Adrenal gland (tissue), 12 donors: ENCODE data around the gene ACSS3. TPM values are rescaled to one million over a fixed set of nuclear protein-coding genes. Genes with fewer than 3 reads are reported as not detected.

ENCODE experiments used
- DNase-seq, 7 donors: peaks; one replicate each; pipeline ENCODE4 v3.0.0-alpha.2; 2019 to 2020
- H3K27ac ChIP-seq, 5 donors: fragments of 200-600 bp; sonication (generic) in 4 of 5; 1 replicate in 3 of 5; 2 replicates in 2 of 5; pipeline versions ENCODE4 v1.5.1 to v1.8.0; 2016 to 2020; ENCODE audit warnings: mild to moderate bottlenecking in 1 of 5
- H3K27me3 ChIP-seq: fragments of 200-600 bp; 2 replicates; pipeline ENCODE4 v1.8.0; 2021
- H3K36me3 ChIP-seq, 2 donors: fragments of 200-600 bp; replicated peaks in 1 of 2; 1 replicate in 1 of 2; 2 replicates in 1 of 2; pipeline versions ENCODE4 v1.5.1 to v1.8.0; 2018 to 2022
- H3K4me1 ChIP-seq, 2 donors: fragments of 200-600 bp; replicated peaks in 1 of 2; 1 replicate in 1 of 2; 2 replicates in 1 of 2; pipeline versions ENCODE4 v1.5.1 to v1.8.0; 2018 to 2021
- H3K4me3 ChIP-seq, 4 donors: fragments of 200-600 bp; sonication (generic) in 3 of 4; one replicate each; pipeline ENCODE4 v1.5.1; 2016 to 2018
- H3K9me3 ChIP-seq, 3 donors: fragments of 200-600 bp; sonication (generic) in 1 of 3; replicated peaks in 1 of 3; 1 replicate in 2 of 3; 2 replicates in 1 of 3; pipeline versions ENCODE4 v1.5.1 to v1.8.0; 2016 to 2021
- CTCF ChIP-seq, 6 experiments: fragments of 450-650 bp in 4 of 6; fragments of 200-600 bp in 2 of 6; sonication (generic) in 1 of 6; IDR thresholded peaks; 1 replicate in 5 of 6; 2 replicates in 1 of 6; pipeline versions ENCODE4 v1.5.1 to v1.8.0; 2016 to 2021; ENCODE audit warnings: antibody characterized with exemption in 6 of 6, mild to moderate bottlenecking in 2 of 6, moderate library complexity in 1 of 6
- POLR2A ChIP-seq, 2 donors: fragments of 450-650 bp; IDR thresholded peaks; one replicate each; pipeline ENCODE4 v1.6.1; 2017; ENCODE audit warnings: antibody characterized with exemption in 2 of 2, mild to moderate bottlenecking in 2 of 2, moderate library complexity in 1 of 2
- WGBS, 4 donors: extraction: QIAGEN DNeasy Blood & Tissue Kit in 2 of 4; methylation state at CpG; one replicate each; pipeline versions ENCODE4 v1.1.5 to v1.1.7; 2013 to 2017; 5-methylcytosine and 5-hydroxymethylcytosine counted together
- intact Hi-C, 2 donors: fragments of 100-400 bp; cut with DNase I; formaldehyde crosslinking; loops; one replicate each; pipeline versions ENCODE4 v1.14.1 to v1.15.0; 2022 to 2023
- polyA plus RNA-seq, 3 donors: library from polyadenylated mRNA; stranded (reverse); fragments of 200-250 nt in 2 of 3; fragments of 350-450 nt in 1 of 3; fragmentation: Illumina TruSeq in 1 of 3; extraction: RNeasy Lipid Tissue Mini Kit (QIAGEN cat#74804) in 1 of 3; gene quantifications; one replicate each; pipeline ENCODE4 v1.2.3, GENCODE V29; 2013 to 2014
- total RNA-seq, 9 donors: library from RNA; depleted of rRNA in 4 of 9; stranded (reverse); fragments of >200 nt in 4 of 9; fragments of 120-200 nt in 1 of 9; fragmentation: NEBNext Ultra II Directional in 1 of 9; extraction: Animal tissue kit (Norgen Biotek cat#: 25700) in 1 of 9; gene quantifications; one replicate each; pipeline versions ENCODE4 v1.1.0 to v1.2.4, GENCODE V29; 2013 to 2023
- donor health status: healthy with polysubstance abuse.
- donor health status: Bipolar disorder and iron deficiency.
- donor health status: DM: yes; HTN: yes; CAD: no.
- donor health status: DM: no; HTN: no; CAD: no.
- donor health status: DM: no; HTN: no; CAD: no.
- donor health status: DM: yes; HTN: yes; CAD: no.

Gene ACSS3
- total and polyA plus RNA-seq, 12 donors = 5.3 to 90.0 (median 36.1) TPM

GRCh38 chr12:81086342-81086741 lies 8.5 kb downstream of the ACSS3 start:
- peaks cover 32 to 37% of the 10 kb centered on the region in 2 donors for H3K4me1 ChIP-seq
- H3K4me3 ChIP-seq = no peak overlapping the region
- intact Hi-C loops = no loop called here
- TF ChIP-seq POLR2A (IDR thresholded peaks at IDR 0.05) (no peak), CTCF (IDR thresholded peaks at IDR 0.05) (no peak)
- peak in 5 of 7 donors; percentile 23 to 70 (median 37) for DNase-seq
- WGBS, 4 donors = 51 to 62% (median 55%) methylated on average over 4 of the region's 4 CpGs
- H3K27ac ChIP-seq = peak overlapping the region in 4 of 5 donors; percentile 14 to 48 (median 25)
- H3K36me3 ChIP-seq = no peaks in the 10 kb centered on the region
- no peaks in the 10 kb centered on the region for H3K27me3 ChIP-seq
- H3K9me3 ChIP-seq = no peaks in the 10 kb centered on the region

GRCh38 chr12:81088221-81088620 lies 10.3 kb downstream of the ACSS3 start:
- no peak for TF ChIP-seq POLR2A (IDR thresholded peaks at IDR 0.05)
- H3K36me3 ChIP-seq = no peaks in the 10 kb centered on the region
- H3K4me1 ChIP-seq = peaks cover 32 to 36% of the 10 kb centered on the region in 2 donors
- H3K4me3 ChIP-seq = no peak overlapping the region
- DNase-seq = no peak
- intact Hi-C loops = no loop called here
- no peaks in the 10 kb centered on the region for H3K9me3 ChIP-seq
- H3K27me3 ChIP-seq = no peaks in the 10 kb centered on the region
- no peak overlapping the region for H3K27ac ChIP-seq
- 94 to 95% (median 95%) methylated on average over 4 of the region's 4 CpGs for WGBS, 4 donors

- no peak overlapping the region for H3K27ac ChIP-seq
- intact Hi-C loops = no loop called here
- 57 to 75% (median 64%) methylated on average over 1 of the region's 1 CpG for WGBS, 4 donors
Measured at GRCh38 chr12:81089412-81089811, 11.5 kb downstream of the ACSS3 start.

GRCh38 chr12:81092053-81092452 lies 14.2 kb downstream of the ACSS3 start:
- H3K27ac ChIP-seq = no peak overlapping the region
- TF ChIP-seq POLR2A (IDR thresholded peaks at IDR 0.05) = no peak
- TF ChIP-seq CTCF (IDR thresholded peaks at IDR 0.05) = no peak
- 70 to 80% (median 76%) methylated on average over 3 of the region's 3 CpGs for WGBS, 4 donors
- no peaks in the 10 kb centered on the region for H3K27me3 ChIP-seq
- H3K9me3 ChIP-seq = no peaks in the 10 kb centered on the region
- intact Hi-C loops = no loop called here
- DNase-seq = no peak
- no peaks in the 10 kb centered on the region for H3K36me3 ChIP-seq
- H3K4me3 ChIP-seq = no peak overlapping the region
- peaks cover 15 to 23% of the 10 kb centered on the region in 2 donors for H3K4me1 ChIP-seq

More at GRCh38 chr12:81089412-81089811, 11.5 kb downstream of the ACSS3 start:
- DNase-seq = no peak
- H3K4me1 ChIP-seq = peaks cover 25 to 30% of the 10 kb centered on the region in 2 donors
- H3K27me3 ChIP-seq = no peaks in the 10 kb centered on the region
- no peaks in the 10 kb centered on the region for H3K36me3 ChIP-seq
- no peak for TF ChIP-seq POLR2A (IDR thresholded peaks at IDR 0.05)
- TF ChIP-seq CTCF (IDR thresholded peaks at IDR 0.05) = no peak
- no peaks in the 10 kb centered on the region for H3K9me3 ChIP-seq
- H3K4me3 ChIP-seq = no peak overlapping the region

- no peak for DNase-seq
- Histone ChIP-seq H3K4me3 (no peak overlapping the region), H3K9me3 (no peaks in the 10 kb centered on the region), H3K27me3 (no peaks in the 10 kb centered on the region), H3K4me1 (peaks cover 6 to 19% of the 10 kb centered on the region in 2 donors), H3K27ac (no peak overlapping the region), H3K36me3 (no peaks in the 10 kb centered on the region)
- intact Hi-C loops = no loop called here
- 74 to 88% (median 77%) methylated on average over 1 of the region's 1 CpG for WGBS, 4 donors
- TF ChIP-seq POLR2A (IDR thresholded peaks at IDR 0.05) = no peak
- no peak for TF ChIP-seq CTCF (IDR thresholded peaks at IDR 0.05)
Measured at GRCh38 chr12:81094718-81095360, 17.0 kb downstream of the ACSS3 start.
